Loucy (cell line): ENCODE measurements around the gene LTB4R.

Experiments used
- H2AFZ ChIP-seq: fragments of 200-600 bp; sonication (generic); 2 replicates; pipeline ENCODE4 v1.6.0; 2016; ENCODE audit warnings: antibody characterized with exemption, mild to moderate bottlenecking, low read length, moderate library complexity
- H3F3A ChIP-seq: fragments of 200-600 bp; 2 replicates; pipeline ENCODE4 v1.6.0; 2016; ENCODE audit warnings: antibody characterized with exemption, low read depth, mild to moderate bottlenecking
- H3K27me3 ChIP-seq: fragments of 200-600 bp; sonication (generic); 2 replicates; pipeline ENCODE4 v1.6.1; 2014; ENCODE audit warnings: low read length, mild to moderate bottlenecking; ENCODE audit not compliant: insufficient read depth, poor library complexity, severe bottlenecking
- H3K36me3 ChIP-seq: fragments of 200-600 bp; sonication (generic); 2 replicates; pipeline ENCODE4 v1.6.1; 2016; ENCODE audit warnings: low read length; ENCODE audit not compliant: insufficient read depth
- H3K4me1 ChIP-seq: fragments of 200-600 bp; sonication (generic); 2 replicates; pipeline ENCODE4 v1.5.1; 2014; ENCODE audit warnings: low read length, mild to moderate bottlenecking; ENCODE audit not compliant: insufficient read depth, poor library complexity, severe bottlenecking
- H3K4me2 ChIP-seq: fragments of 200-600 bp; sonication (generic); 2 replicates; pipeline ENCODE4 v1.6.0; 2014; ENCODE audit warnings: antibody characterized with exemption, low read length, low read depth, mild to moderate bottlenecking; ENCODE audit not compliant: poor library complexity, severe bottlenecking
- H3K4me3 ChIP-seq: fragments of 200-600 bp; sonication (generic); 2 replicates; pipeline ENCODE4 v1.5.1; 2014; ENCODE audit warnings: low read length, mild to moderate bottlenecking, mixed read lengths; ENCODE audit not compliant: poor library complexity, severe bottlenecking
- H3K79me2 ChIP-seq: fragments of 200-600 bp; sonication (generic); 2 replicates; pipeline ENCODE4 v1.6.1; 2014; ENCODE audit warnings: low read length; ENCODE audit not compliant: insufficient read depth
- H3K9ac ChIP-seq: fragments of 200-600 bp; sonication (generic); 2 replicates; pipeline ENCODE4 v1.6.0; 2014; ENCODE audit warnings: mild to moderate bottlenecking, low read depth, low read length, moderate library complexity; ENCODE audit not compliant: poor library complexity, severe bottlenecking
- H3K9me2 ChIP-seq: fragments of 200-600 bp; sonication (generic); replicated peaks from 2 replicates; pipeline ENCODE4 v1.6.1; 2016; ENCODE audit warnings: low read depth, low read length, mixed read lengths
- H3K9me3 ChIP-seq: fragments of 200-600 bp; sonication (generic); 2 replicates; pipeline ENCODE4 v1.6.1; 2014; ENCODE audit warnings: mild to moderate bottlenecking, antibody characterized with exemption, low read length, low read depth; ENCODE audit not compliant: insufficient read depth
- H4K20me1 ChIP-seq: fragments of 200-600 bp; sonication (generic); 2 replicates; pipeline ENCODE4 v1.6.0; 2014; ENCODE audit warnings: antibody characterized with exemption, low read length, mild to moderate bottlenecking; ENCODE audit not compliant: insufficient read depth, poor library complexity, severe bottlenecking
- CTCF ChIP-seq: fragments of 200-600 bp; sonication (generic); conservative IDR thresholded peaks from 2 replicates; pipeline ENCODE4 v1.5.1; 2014; ENCODE audit warnings: mild to moderate bottlenecking, antibody characterized with exemption, low read length
- EZH2phosphoT487 ChIP-seq: fragments of 200-600 bp; IDR thresholded peaks from 2 replicates; pipeline ENCODE4 v1.6.1; 2018; ENCODE audit warnings: antibody characterized with exemption, mild to moderate bottlenecking, moderate library complexity, borderline replicate concordance

The LTB4R gene

DNA sequence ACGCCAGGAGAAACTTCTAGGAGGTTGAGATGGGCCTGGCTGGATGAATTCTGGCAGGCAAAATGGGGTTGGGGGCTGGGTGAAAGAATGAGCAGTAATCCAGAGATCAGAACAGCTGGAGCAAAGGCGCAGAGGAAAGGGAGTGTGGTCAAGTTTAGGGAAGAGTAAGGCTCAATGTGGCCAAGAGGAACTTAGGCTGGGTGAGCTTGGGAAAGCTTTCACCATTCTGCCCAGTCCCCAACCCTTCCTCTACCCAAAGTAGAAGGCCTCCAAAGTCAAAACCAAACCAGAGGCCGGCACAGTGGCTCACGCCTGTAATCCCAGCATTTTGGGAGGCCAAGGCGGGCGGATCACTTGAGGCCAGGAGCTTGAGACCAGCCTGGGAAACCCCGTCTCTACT, 29.7 kb upstream of the LTB4R start:
- Histone ChIP-seq H2AFZ (no peak overlapping the region), H3K79me2 (no peaks in the 10 kb centered on the region), H3K4me1 (peaks cover 24% of the 10 kb centered on the region), H3K9me2 (no peaks in the 10 kb centered on the region), H3K4me3 (no peak overlapping the region), H4K20me1 (no peaks in the 10 kb centered on the region), H3K9me3 (no peaks in the 10 kb centered on the region), H3K4me2 (no peak overlapping the region), H3K27me3 (no peaks in the 10 kb centered on the region), H3K9ac (no peak overlapping the region), H3F3A (no peaks in the 10 kb centered on the region), H3K36me3 (no peaks in the 10 kb centered on the region)
- no peak for TF ChIP-seq CTCF
- no peak for TF ChIP-seq EZH2phosphoT487

DNA sequence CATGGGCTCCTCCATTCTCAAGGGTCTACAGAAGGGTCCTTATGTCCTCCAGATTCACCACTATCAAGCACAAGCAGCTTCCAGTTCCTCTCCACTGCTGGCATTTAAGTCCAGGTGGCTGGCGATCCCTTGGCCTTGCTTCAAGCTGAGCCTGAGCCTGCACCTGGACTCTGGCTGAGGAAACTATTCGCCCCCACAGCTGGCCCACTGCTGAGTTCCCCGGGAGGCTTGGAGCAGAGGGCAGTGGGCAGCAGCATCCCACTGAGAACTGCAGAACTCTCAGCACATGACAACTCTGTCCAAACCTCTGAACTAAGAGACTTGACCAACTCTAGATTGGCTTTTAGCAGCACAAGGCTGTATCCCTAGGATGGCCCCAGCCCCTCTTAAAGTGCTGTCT, 28.6 kb upstream of the LTB4R start:
- Histone ChIP-seq H4K20me1 (no peaks in the 10 kb centered on the region), H3K9me2 (no peaks in the 10 kb centered on the region), H3K79me2 (no peaks in the 10 kb centered on the region), H3K4me2 (no peak overlapping the region), H3K27me3 (no peaks in the 10 kb centered on the region), H3F3A (no peaks in the 10 kb centered on the region), H2AFZ (no peak overlapping the region), H3K4me1 (peaks cover 17% of the 10 kb centered on the region), H3K9ac (no peak overlapping the region), H3K36me3 (no peaks in the 10 kb centered on the region), H3K9me3 (no peaks in the 10 kb centered on the region), H3K4me3 (no peak overlapping the region)
- no peak for TF ChIP-seq EZH2phosphoT487
- TF ChIP-seq CTCF, result no peak

- H4K20me1 ChIP-seq, result no peaks in the 10 kb centered on the region
- H3K4me2 ChIP-seq, result no peak overlapping the region
- no peaks in the 10 kb centered on the region for H3K9me2 ChIP-seq
- no peaks in the 10 kb centered on the region for H3K9me3 ChIP-seq
- TF ChIP-seq EZH2phosphoT487 (no peak), CTCF (no peak)
- no peaks in the 10 kb centered on the region for H3F3A ChIP-seq
- H3K27me3 ChIP-seq, result no peaks in the 10 kb centered on the region
- H2AFZ ChIP-seq, result no peak overlapping the region
- no peaks in the 10 kb centered on the region for H3K36me3 ChIP-seq
- H3K9ac ChIP-seq, result no peak overlapping the region
- peaks cover 5% of the 10 kb centered on the region for H3K4me1 ChIP-seq
- H3K79me2 ChIP-seq, result no peaks in the 10 kb centered on the region
- H3K4me3 ChIP-seq, result no peak overlapping the region
These were observed 27.4 kb upstream of the LTB4R start for GRCh38 chr14:24283796-24284460.
